Vagina (tissue), 2 donors: Measurements from ENCODE around the gene INAFM2.
A peak's percentile ranks its signal among the peaks of the same experiment; 100 is the strongest.

Experiments used
- POLR2A ChIP-seq, 2 donors: fragments of 450-650 bp; IDR thresholded peaks; one replicate each; pipeline ENCODE4 v1.6.1; 2017; ENCODE audit warnings: antibody characterized with exemption in 2 of 2, mild to moderate bottlenecking in 2 of 2, moderate library complexity in 2 of 2
- POLR2AphosphoS5 ChIP-seq, 2 donors: sonication (generic); formaldehyde crosslinking; IDR thresholded peaks; one replicate each; pipeline ENCODE4 v1.9.0; 2017; ENCODE audit warnings: antibody characterized with exemption in 2 of 2, mild to moderate bottlenecking in 2 of 2, low read depth in 1 of 2; ENCODE audit not compliant: insufficient read depth in 1 of 2
- TF ChIP-seq, protein P1 (sequence below), 3 experiments: fragments of 450-650 bp in 2 of 3; fragments of 200-600 bp in 1 of 3; sonication (generic) in 1 of 3; IDR thresholded peaks; one replicate each; pipeline ENCODE4 v1.5.1; 2017 to 2019; ENCODE audit warnings: antibody characterized with exemption in 3 of 3, mild to moderate bottlenecking in 2 of 3, moderate library complexity in 2 of 3

DNA sequence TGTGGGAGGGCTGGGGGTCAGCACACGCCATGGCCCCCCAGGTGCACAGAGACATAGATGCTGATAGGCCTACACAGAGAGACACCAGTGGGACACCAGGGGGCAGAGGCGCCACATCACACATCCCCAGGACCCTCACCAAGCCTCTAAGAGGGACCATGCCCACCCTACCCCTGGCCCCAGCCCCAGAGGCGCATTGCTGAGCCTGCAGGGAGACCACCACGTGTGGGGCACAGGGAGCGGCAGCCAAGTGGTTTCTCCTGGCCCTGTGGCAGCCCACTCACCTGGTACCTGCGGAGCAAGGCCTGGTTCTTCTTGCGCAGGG lies 16.1 kb downstream of the INAFM2 start:
- TF ChIP-seq POLR2AphosphoS5 (IDR thresholded peaks at IDR 0.05; ENCODE audit: insufficient read depth in 1 of 2, low read depth in 1 of 2), result no peak
- TF ChIP-seq, protein P1, sequence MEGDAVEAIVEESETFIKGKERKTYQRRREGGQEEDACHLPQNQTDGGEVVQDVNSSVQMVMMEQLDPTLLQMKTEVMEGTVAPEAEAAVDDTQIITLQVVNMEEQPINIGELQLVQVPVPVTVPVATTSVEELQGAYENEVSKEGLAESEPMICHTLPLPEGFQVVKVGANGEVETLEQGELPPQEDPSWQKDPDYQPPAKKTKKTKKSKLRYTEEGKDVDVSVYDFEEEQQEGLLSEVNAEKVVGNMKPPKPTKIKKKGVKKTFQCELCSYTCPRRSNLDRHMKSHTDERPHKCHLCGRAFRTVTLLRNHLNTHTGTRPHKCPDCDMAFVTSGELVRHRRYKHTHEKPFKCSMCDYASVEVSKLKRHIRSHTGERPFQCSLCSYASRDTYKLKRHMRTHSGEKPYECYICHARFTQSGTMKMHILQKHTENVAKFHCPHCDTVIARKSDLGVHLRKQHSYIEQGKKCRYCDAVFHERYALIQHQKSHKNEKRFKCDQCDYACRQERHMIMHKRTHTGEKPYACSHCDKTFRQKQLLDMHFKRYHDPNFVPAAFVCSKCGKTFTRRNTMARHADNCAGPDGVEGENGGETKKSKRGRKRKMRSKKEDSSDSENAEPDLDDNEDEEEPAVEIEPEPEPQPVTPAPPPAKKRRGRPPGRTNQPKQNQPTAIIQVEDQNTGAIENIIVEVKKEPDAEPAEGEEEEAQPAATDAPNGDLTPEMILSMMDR (IDR thresholded peaks at IDR 0.05), result peak in 1 of 3 experiments; percentile 1
- TF ChIP-seq POLR2A (IDR thresholded peaks at IDR 0.05), result no peak
